ENCODE results near the gene GKAP1.
"Not testable (repeated sequence)": the region's sequence is repeated elsewhere in the genome, so short reads cannot be mapped to it uniquely, and the experiment has no call there.

Gene GKAP1

DNA sequence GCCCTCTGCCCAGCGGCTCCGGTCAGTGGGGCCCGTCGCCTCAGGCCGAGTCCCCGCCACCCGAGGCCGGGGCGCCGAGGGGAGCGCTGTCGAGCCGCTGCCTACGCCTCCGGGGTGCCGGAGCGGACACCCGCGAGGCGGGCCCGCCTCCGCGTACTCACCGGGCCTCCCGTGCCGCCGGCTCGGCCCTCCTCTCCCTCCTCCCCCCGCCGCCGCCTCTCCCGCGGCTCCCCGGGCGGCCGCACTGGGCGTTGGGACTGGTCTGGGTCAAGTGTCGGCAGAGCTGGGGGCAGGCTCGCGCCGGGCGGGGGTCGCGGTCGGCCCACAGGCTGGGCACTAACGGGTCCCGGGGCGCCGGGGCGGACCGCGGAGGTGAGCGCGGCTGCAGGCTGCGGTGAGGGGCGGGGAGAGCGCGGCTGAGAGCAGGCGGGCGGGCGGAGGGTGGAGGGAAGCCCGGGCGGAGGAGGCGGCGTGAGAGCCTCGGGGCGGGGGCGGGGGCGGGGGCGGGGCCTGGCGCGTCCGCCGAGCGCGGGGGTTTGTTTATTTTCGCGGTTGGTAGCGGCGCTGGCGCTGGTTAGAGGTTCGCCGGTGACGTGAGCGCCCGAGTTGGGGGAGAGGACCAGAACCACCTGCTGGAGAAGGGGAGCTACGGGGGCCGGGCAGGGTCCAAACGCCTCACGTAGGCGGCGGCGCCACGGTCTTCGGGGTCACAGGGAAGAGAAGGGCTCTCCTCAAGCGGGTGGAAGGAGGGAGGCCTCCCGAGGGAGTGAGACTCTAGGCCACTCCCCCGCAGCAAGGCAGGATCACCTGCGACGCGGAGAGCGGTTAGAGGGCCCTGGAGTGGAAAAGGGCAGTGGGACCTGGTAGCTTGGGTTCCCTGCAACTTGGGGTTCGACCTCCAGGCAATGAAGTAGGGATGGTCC, at the start of gene GKAP1:
TSS of gene GKAP1 (minus strand) at position 414 of the 923 bp plus-strand sequence. CDS start 11,252 bp downstream, outside the sequence.
- peak; percentile 8 for DNase-seq

DNA sequence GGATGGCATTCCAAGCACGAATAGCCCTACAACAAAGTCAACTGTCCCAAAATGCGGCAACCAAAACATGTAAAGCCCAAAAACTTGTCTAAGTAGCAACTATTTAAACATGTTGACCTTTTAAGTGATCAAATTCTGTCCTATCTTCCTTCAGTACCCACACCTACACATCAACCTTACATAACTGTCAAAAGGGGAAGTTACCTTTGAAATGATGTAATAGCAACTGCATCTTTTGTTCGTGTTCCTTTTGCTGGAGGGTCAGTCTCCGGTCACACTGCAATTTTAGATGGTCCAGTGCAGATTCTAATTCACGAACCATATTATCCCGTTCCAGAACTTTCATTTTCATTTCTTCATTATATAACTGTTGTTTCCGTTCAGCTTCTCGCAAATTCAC, 32.3 kb upstream of the GKAP1 start:
- DNase-seq = not testable (repeated sequence)

DNA sequence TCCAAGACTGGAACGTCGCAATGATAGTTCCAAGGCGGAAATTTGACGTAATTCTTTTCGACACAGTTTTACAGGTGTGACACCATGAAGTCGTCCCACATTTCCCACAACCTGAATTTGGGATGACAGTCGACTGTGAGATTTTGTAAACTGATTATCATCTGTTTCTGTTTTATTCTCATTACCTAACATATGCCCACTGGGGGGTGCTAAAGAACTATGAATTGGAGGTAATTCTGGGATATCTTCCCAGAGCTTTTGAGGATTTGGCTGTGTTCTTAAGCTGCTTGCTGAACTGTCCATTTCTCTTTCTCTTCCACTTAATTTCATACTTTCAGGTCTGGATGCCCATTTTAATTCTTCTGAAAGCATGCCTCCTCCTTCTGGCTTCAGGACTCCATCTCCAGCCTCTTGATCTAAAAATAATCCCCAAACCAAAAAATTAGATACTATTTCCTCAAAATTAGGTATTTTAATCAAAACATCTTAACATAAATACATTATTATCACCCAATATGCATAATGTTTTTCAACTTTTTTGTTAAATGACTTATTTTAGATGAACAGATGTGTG, 19.6 kb upstream of the GKAP1 start:
- not testable (repeated sequence) for DNase-seq

DNA sequence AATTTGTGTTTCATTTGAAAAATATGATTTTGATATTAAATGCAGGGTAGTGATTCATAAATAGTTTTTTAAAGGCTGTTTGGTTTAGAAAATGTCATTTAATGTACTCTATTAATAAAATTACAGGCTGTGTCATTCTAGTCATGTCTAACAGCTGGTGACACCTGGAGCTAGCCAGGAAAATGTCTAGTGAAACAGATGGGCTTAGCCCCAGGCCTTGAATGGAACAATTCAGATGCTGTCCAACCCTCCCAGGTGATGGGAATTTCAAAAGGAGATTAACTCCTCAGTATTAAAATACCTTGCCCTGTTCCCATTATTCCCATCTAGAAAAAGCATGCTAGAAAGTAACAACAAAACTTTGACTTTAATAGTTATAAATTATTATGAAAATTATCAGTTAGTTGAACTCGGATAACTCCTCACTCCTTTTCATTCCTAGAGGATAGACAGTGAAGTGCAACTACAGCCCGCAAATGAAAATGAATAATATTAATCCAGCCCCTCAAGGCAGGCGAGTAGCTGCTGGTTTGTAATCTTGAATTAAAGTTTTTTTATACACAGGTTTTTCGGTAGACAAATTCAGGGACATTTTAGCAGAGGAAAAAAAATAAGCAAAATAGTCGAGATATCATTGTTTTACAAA, 13.0 kb upstream of the GKAP1 start:
- DNase-seq = not testable (repeated sequence)

DNA sequence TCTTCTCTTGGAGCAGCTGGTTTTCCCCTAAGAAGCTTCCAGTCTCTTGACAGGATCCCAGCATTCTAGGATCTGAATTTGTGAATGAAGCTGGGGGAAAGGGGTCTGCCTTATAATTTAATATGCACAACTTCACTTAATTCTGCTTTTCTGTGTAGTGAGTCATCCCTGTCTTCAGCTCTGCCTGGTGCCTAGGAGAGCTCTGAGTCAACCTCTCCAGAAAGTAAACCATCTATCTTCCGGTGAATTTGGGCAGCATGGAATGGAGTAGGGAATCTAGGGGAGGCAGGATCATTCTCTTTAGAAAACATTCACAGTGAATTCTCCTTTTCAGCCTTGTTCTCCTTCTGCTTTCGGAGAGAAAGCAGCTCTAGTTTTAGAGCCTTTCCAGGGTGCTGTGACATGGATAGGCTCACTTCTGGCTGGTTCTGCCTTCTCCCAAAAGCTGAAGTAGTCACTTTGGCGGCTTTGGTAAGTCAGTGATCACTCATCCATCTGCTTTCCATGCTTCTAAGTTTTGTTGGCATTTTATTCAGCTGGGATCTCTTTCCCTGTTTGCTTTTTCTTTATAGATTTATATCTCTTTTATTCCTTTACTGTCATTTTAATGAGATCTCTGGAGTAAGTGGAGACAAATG, 7.5 kb upstream of the GKAP1 start:
- DNase-seq = not testable (repeated sequence)

DNA sequence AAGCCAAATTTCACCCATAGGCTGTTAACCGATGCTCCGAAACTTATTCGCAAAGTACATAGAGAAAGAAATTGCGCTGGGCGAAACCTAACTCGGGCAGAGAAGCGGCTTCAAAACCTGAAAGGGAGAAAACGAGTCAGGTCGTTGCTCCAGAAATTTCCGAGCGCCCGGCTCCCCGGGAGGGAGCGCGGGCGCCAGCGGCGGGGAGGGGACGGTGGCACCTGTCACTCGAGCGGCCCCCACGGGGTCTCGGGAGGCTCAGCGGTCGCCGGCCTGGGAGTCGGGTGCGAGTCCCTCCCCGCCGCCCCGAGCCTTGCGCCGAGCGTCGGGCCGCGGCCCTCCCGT, 586 bp downstream of the GKAP1 start:
- not testable (repeated sequence) for DNase-seq

DNA sequence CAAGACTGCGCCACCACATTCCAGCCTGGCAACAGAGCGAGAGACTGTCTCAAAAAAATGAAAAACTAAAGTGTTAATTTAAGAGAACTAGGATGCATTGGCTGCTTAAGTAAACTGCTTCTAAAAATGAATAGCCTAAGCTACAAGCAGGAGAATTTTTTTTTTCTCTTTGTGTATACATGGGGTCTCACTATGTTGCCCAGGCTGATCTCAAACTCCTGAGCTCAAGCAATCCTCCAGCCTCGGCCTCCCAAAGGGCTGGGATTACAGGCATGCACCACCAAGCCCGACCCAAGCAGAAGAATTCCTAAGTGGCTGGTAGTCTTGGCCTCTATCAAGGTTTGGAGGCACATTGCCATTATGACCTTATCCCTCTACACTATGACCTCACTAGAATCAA, 2.4 kb downstream of the GKAP1 start:
- DNase-seq = not testable (repeated sequence)

DNA sequence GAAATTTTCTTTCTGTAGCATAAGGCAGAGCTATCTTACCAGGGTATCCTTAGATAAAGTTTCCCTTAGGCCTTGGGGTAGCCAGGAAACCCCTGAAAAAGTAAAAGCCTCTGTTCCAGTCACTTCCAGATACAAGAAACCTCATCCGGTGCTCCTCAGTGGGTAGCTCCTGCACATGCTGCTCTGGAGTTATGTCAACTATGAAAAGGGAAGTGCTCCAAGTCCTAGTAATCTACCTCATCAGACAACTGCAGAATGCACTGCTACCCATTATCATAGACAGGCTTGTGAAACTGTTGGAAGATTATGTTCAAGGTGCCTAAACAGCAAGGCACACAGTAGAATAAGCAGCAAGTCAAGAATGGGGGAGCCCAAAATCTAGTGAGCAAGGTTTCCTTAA, 8.4 kb downstream of the GKAP1 start:
- DNase-seq = not testable (repeated sequence)

DNA sequence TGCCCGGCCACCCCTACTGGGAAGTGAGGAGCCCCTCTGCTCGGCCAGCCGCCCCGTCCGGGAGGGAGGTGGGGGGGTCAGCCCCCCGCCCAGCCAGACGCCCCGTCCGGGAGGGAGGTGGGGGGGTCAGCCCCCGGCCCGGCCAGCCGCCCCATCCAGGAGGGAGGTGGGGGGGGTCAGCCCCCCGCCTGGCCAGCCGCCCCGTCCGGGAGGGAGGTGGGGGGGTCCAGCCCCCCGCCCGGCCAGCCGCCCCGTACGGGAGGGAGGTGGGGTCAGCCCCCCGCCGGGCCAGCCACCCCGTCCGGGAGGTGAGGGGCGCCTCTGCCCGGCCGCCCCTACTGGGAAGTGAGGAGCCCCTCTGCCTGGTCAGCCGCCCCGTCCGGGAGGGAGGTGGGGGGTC, 13.1 kb downstream of the GKAP1 start:
- DNase-seq = not testable (repeated sequence)

DNA sequence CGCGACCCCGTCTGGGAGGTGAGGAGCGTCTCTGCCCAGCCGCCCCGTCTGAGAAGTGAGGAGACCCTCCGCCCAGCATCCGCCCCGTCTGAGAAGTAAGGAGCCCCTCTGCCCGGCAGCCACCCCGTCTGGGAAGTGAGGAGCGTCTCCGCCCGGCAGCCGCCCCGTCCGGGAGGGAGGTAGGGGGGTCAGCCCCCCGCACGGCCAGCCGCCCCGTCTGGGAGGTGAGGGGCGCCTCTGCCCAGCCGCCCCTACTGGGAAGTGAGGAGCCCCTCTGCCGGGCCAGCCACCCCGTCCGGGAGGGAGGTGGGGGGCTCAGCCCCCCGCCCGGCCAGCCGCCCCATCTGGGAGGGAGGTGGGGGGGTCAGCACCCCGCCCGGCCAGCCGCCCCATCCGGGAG, 13.6 kb downstream of the GKAP1 start:
- not testable (repeated sequence) for DNase-seq

DNA sequence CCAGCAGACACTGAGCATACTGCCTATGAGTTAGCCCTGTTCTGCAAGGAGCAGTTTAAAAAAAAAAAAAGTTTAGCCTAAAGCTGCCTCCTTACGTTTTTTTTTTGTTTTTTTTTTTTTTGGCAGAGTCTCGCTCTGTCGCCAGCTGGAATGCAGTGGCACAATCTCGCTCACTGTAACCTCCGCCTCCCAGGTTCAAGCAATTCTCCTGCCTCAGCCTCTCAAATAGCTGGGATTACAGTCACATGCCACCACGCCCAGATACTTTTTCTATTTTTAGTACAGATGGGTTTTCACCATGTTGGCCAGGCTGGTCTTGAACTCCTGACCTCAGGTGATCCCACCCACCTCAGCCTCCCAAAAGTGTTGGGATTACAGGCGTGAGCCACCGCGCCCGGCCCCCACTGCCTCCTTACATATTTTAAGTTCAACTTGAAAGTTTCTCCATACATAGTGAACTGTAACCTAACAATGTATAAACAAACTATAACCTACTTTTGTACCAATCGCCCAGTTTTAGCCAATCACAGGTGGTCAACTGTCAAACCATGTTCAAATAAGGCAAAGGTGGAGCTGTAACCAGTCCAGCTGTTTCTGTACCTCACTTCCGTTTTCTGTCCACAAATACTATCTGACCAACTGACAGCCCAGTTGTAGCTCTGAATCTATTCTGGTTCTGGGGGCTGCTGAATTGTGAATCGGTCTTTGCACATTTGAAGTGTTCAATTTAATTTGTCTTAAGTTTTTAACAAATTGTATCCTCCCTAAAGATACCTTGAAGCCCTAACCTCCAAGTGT, 17.1 kb downstream of the GKAP1 start:
- no peak for DNase-seq

DNA sequence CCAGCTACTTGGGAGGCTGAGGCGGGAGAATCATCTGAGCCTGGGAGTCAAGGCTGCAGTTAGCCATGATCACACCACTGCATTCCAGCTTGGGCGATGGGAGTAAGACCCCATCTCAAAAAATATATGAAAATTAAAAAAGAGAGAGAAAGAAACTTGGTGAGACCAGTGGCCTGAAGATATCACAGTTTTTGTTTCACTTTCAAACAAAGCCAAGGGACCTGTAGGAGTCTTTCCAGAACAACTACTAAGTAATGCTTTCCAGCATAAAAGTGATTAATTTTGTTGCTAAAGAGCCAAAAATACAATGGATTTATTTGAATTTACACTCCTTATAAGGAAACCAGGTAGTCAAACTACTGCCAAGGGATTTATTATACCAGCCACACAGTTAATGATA, 23.5 kb downstream of the GKAP1 start:
- no peak for DNase-seq

DNA sequence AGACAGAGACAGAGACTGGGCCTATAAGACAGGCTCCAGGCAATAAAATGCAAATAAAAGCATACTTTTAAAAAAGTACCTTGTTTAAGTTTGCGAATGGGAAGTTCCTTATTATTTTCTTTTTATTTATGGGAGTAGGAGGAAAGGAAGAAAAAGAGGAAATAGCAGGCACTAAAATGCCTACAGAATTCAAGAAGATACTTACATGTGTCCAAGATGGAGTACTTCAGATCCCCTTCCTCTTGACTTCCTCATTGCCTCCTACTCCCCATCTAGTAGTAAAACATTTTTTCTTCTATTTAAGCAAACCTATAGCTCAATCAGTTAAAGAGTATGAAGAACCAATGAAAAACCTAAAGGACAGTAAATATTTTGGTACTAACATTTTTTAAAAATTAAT, 24.8 kb downstream of the GKAP1 start:
- DNase-seq = no peak

DNA sequence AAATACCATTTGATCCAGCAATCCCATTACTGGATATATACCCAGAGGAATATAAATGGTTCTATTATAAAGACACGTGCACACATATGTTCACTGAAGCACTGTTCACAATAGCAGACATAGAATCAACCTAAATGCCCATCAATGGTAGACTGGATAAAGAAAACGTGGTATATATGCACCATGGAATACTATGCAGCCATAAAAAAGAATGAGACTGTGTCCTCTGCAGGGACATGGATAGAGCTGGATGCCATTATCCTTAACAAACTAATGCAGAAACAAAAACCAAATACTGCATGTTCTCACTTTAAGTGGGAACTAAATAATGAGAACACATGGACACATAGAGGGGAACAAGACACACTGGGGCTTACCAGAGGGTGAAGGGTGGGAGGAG, 39.4 kb downstream of the GKAP1 start:
- DNase-seq = no peak

DNA sequence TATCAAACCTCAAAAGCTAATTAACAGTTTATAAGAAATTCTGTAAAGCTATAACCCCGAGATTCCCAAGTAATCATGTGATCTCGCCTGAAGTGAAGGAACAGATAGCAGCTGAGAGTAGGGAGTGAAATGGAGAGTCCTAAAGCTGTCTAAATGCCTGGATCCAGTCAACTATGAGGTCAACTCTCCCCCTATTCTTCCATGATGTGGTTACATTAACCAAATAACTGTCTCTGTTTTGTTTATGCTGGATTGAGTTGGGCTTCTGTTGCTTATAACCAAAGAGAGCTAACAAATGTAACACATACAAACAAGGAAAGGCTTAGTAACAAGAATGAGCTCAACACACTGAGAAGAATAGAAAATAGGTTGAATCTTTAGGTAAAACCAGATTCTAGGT, 41.6 kb downstream of the GKAP1 start:
- no peak for DNase-seq

DNA sequence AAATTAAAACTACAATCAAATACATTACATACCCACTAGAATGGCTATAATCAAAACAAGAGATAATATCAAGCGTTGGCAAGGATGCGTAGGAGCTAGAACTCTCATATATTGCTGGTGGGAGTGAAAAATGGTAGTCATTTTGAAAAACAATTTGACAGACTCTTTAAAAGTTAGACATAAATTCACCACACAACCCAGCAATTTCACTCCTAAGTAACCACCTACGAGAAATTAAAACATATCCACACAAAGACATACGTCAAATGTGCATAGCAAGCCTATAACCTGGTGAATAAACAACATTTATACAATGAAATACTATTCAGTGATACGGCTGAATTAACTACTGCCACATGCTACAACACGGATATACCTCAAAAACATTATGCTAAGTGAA, 44.7 kb downstream of the GKAP1 start:
- no peak for DNase-seq

DNA sequence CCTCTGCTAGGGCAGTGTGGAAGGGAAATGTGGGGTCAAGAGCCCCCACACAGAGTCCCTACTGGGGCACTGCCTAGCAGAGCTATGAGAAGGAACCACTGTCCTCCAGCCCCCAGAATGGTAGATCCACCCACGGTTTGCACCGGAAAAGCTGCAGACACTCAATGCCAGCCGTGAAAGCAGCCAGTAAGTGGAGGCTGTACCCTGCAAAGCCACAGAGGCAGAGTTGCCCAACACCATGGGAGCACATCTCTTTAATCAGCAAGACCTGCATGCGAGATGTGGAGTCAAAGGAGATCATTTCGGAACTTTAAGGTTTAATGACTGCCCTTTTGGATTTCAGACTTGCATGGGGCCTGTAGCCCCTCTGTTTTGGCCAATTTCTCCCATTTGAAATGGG, 52.2 kb downstream of the GKAP1 start:
- DNase-seq = no peak

DNA sequence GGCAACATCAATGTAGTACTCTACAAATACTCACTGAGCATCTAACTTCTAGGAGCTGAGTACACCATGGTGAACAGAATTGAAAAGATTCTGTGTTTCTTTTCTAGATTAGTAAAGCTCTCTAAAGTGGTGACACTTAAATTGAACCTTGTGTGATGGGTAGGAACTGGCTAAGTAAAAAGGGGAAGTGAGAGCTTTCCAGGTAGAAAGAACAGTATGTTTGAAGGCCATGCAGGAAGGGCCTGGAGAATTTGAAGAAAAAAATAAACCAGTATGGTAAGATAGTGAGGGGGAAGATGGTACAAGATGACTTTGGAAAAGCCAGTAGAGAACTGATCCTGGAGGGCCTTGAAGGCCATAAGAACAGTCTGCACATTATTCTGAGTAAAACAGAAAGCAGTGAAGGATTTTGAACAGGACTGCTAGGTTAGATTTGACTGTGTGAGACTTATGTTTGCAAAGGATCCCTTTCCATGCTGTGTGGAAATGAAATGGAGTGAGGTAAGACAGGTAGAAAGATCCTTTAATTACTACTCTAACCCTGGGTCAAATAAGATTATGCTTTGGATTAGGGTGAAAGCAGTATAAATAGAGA, 63.1 kb downstream of the GKAP1 start:
- no peak for DNase-seq

DNA sequence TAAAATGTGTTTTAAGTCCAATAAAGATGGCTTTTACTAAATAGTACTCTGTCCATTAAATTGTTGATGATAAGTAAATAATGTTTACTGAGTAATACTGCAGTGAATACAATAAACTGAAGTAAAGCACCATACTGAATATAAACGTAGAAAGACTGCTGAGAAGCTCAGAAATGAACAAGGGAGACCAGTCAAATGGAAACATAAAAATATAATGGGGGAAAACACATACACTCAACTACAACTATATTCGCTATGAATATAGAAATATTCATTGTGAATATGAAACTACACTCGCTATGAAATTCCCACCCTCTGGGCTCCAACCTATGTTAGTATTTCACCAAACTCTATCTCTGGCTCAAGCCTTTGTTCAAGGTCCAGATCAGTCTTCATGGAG, 67.9 kb downstream of the GKAP1 start:
- DNase-seq = no peak

DNA sequence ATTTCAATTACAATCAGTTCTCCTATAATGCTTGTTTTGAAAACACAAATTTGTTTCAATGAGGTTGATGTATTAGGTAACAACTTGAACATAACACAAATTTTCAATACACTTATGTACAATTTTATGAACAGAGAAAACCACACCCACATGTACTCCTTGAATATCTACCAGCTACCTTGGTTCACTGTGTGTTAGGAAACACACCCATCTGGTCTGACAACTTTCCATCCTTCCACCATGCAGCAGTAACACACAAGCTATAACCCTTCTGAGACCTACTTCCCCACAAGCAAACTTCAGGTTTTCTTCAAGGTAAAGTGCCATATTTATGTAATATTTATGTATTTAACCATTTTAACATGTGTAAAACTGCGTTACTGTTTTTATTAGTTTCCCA, 73.4 kb downstream of the GKAP1 start:
- no peak for DNase-seq

DNA sequence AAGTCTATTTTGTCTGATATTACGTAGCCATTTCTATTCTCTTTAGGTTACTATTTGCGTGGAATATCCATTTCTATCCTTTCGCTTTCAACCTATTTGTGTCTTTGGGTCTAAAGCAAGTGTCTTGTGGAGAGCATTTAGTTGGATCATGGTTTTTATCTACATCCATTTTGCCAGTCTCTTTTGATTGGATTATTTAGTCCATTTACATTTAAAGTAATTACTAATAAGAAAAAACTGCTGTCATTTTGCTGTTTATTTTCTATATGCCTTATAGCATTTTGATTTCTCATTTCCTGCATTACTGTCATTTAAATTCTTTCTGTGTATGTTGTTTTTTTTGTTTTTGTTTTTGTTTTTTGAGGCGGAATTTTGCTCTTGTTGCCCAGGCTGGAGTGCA, 83.8 kb downstream of the GKAP1 start:
- no peak for DNase-seq

Measured in SHP77 treated with DMSO at 0.1 percent for 48 hours (cell line).